Endothelial cell of umbilical vein (primary cell): ENCODE data around the gene LIN7A.

Experiments
- CTCF ChIP-seq, 2 donors: IDR thresholded peaks; 1 replicate in 1 of 2; 2 replicates in 1 of 2; pipeline ENCODE4 v1.5.1; 2011; ENCODE audit warnings: low read length in 2 of 2, mild to moderate bottlenecking in 2 of 2, moderate library complexity in 2 of 2, control low read depth in 1 of 2, inconsistent platforms in 1 of 2, low read depth in 1 of 2; ENCODE audit not compliant: insufficient read depth in 1 of 2; ENCODE audit errors: extremely low read depth in 1 of 2
- EZH2 ChIP-seq: IDR thresholded peaks from 2 replicates; pipeline ENCODE4 v1.6.1; 2012; ENCODE audit warnings: borderline replicate concordance, low read depth, mild to moderate bottlenecking, moderate library complexity, low read length, inconsistent platforms; ENCODE audit not compliant: severe bottlenecking
- FOS ChIP-seq: IDR thresholded peaks from 2 replicates; pipeline ENCODE4 v1.6.1; 2011; ENCODE audit warnings: mild to moderate bottlenecking, low read length, moderate library complexity, borderline replicate concordance; ENCODE audit not compliant: insufficient read depth
- JUN ChIP-seq: IDR thresholded peaks from 2 replicates; pipeline ENCODE4 v1.6.1; 2011; ENCODE audit warnings: borderline replicate concordance, low read depth; ENCODE audit not compliant: insufficient read length, insufficient read depth
- MAX ChIP-seq: IDR thresholded peaks from 2 replicates; pipeline ENCODE4 v1.6.1; 2011; ENCODE audit not compliant: insufficient read depth, insufficient read length
- MYC ChIP-seq: IDR thresholded peaks from one replicate; pipeline ENCODE4 v1.6.1; 2011; ENCODE audit warnings: mild to moderate bottlenecking, low read depth, low read length
- POLR2A ChIP-seq: IDR thresholded peaks from 2 replicates; pipeline ENCODE4 v1.6.1; 2012; ENCODE audit warnings: low read depth, mild to moderate bottlenecking, control low read depth, low read length
- POLR2AphosphoS5 ChIP-seq: IDR thresholded peaks from 2 replicates; pipeline ENCODE4 v1.6.1; 2012; ENCODE audit warnings: low read depth, mild to moderate bottlenecking, control low read depth, low read length, moderate library complexity; ENCODE audit not compliant: insufficient read depth

- TF ChIP-seq POLR2A: no peak
- no peak for TF ChIP-seq CTCF (IDR thresholded peaks at IDR 0.05; ENCODE audit: extremely low read depth in 1 of 2, insufficient read depth in 1 of 2, low read depth in 1 of 2, low read length in 2 of 2)
- no peak for TF ChIP-seq JUN
- TF ChIP-seq FOS: no peak
- TF ChIP-seq EZH2: no peak
- no peak for TF ChIP-seq MAX
- TF ChIP-seq POLR2AphosphoS5: no peak
- TF ChIP-seq MYC: no peak
Observed at GRCh38 chr12:80884651-80885050, 53.1 kb downstream of the LIN7A start.
